SH-SY5Y (cell line): ENCODE data around the gene ANXA11.

Source experiments
- GATA2 ChIP-seq: IDR thresholded peaks from 2 replicates; pipeline ENCODE4 v1.6.1; 2011; ENCODE audit warnings: mild to moderate bottlenecking, low read depth, low read length
- GATA3 ChIP-seq: IDR thresholded peaks from 2 replicates; pipeline ENCODE4 v1.6.1; 2011; ENCODE audit warnings: low read depth, mild to moderate bottlenecking, low read length, moderate library complexity

DNA sequence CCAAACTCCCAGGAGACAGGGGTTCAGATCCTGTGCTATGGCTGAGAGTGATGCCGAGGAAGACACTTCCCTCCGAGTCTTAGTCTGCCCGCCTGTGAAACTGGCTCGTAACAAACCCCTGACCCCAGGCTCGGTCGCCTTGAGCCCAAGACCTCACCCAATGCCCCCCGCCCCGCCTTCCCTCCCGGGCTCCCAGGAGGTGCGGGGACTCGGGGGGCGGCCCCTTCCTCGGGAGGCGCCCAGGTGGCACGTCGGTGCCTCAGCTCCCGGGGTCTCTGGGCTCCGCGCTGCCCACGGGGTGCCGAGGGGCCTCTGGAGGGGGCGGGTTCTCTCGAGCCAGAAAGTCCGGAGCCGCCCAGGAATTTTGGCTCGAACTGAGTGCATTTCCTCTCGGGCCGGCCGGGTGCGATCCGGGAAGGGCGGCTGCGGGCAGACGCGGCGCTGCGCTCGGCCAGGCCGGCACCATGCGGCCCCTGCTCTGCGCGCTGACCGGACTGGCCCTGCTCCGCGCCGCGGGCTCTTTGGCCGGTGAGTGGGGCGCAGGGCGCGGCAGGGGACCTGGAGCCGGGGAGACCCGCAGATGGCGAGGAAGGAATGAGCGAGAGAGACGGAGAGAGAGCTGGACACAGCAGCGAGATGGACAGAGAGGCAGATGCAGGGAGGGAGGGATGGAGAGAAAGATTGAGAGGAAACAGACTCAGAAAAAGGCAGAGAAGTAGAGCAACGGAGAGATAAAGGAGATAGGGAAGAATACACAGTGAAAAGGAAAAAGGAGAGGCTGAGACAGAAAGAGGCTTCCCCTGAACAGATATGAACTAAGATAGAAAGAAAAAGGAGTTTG is 72.8 kb downstream of the ANXA11 start, which contains the start of gene PLAC9:
- no peak; the same call in 1 of the 2 replicates for TF ChIP-seq GATA2
- TF ChIP-seq GATA3: no peak
